Left lung (tissue), 10 donors: ENCODE data around the gene RNF166. TPM values are rescaled to one million over a fixed set of nuclear protein-coding genes. Genes with fewer than 3 reads are reported as not detected.

Experiments used
- ATAC-seq: fragments of 200-7000 bp; cut with Tn5 transposase; one replicate; pipeline ENCODE4 v1.9.1; 2020; ENCODE audit warnings: moderate library complexity
- DNase-seq, 4 donors: peaks; one replicate each; pipeline ENCODE4 v3.0.0-alpha.2; 2013 to 2020
- H3K27ac ChIP-seq, 2 donors: fragments of 200-600 bp; sonication (generic) in 1 of 2; one replicate each; pipeline versions ENCODE4 v1.5.0 to v1.8.0; 2020 to 2021
- H3K27me3 ChIP-seq, 2 donors: fragments of 200-600 bp; sonication (generic) in 1 of 2; one replicate each; pipeline versions ENCODE4 v1.5.0 to v1.8.0; 2020 to 2021
- H3K36me3 ChIP-seq, 2 donors: fragments of 200-600 bp; sonication (generic) in 1 of 2; one replicate each; pipeline versions ENCODE4 v1.5.0 to v1.8.0; 2020 to 2021
- H3K4me1 ChIP-seq, 2 donors: fragments of 200-600 bp; one replicate each; pipeline ENCODE4 v1.8.0; 2021
- H3K4me3 ChIP-seq, 2 donors: fragments of 200-600 bp; sonication (generic) in 1 of 2; one replicate each; pipeline versions ENCODE4 v1.5.0 to v1.8.0; 2020 to 2021; ENCODE audit warnings: mild to moderate bottlenecking in 1 of 2
- H3K9me3 ChIP-seq, 2 donors: fragments of 200-600 bp; sonication (generic) in 1 of 2; one replicate each; pipeline versions ENCODE4 v1.5.0 to v1.8.0; 2020 to 2021
- intact Hi-C, 2 donors: fragments of 100-400 bp; cut with DNase I; formaldehyde crosslinking; loops; one replicate each; pipeline versions ENCODE4 v1.11.2 to v1.14.2; 2022
- polyA plus RNA-seq, 6 donors: library from polyadenylated mRNA; unstranded; fragments of 120-200 nt; gene quantifications; one replicate each; pipeline ENCODE4 v1.2.1, GENCODE V29; 2013; ENCODE audit not compliant: insufficient read length in 6 of 6
- total RNA-seq, 2 donors: library from RNA; stranded (reverse); fragmentation: NEBNext Ultra II Directional; extraction: Animal tissue kit (Norgen Biotek cat#: 25700); gene quantifications; one replicate each; pipeline ENCODE4 v1.2.1, GENCODE V29; 2021
- TF ChIP-seq, protein P1 (sequence below), 2 donors: fragments of 200-600 bp; sonication (generic) in 1 of 2; IDR thresholded peaks; one replicate each; pipeline versions ENCODE4 v1.5.0 to v1.8.0; 2021; ENCODE audit warnings: antibody characterized with exemption in 2 of 2
- donor health status: DM: no; HTN: yes; CAD: no.
- donor health status: DM: no; HTN: no; CAD: no.

RNF166 gene
- total and polyA plus RNA-seq, 8 donors: 14.8 to 54.0 (median 16.7) TPM

DNA sequence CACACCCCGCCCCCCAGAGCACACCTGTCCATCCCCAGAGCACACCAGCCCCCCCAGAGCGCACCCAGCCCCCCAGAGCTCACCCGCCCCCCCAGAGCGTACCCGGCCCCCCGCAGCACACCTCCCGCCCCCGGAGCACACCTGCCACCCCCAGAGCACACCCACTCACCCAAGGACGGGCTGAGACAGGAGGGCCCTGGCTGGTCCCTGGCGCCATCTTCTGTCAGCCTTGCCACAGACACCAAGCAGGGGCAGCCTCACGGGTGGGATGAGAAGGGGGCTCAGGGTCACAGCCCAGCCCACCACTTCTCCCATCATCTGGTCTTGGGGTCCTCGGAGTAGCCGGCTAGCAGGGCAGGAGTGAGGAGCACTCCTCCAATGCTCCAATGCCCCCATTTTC, 47.0 kb upstream of the RNF166 start:
- ATAC-seq (no peak), DNase-seq (no peak)
- TF ChIP-seq, protein P1, sequence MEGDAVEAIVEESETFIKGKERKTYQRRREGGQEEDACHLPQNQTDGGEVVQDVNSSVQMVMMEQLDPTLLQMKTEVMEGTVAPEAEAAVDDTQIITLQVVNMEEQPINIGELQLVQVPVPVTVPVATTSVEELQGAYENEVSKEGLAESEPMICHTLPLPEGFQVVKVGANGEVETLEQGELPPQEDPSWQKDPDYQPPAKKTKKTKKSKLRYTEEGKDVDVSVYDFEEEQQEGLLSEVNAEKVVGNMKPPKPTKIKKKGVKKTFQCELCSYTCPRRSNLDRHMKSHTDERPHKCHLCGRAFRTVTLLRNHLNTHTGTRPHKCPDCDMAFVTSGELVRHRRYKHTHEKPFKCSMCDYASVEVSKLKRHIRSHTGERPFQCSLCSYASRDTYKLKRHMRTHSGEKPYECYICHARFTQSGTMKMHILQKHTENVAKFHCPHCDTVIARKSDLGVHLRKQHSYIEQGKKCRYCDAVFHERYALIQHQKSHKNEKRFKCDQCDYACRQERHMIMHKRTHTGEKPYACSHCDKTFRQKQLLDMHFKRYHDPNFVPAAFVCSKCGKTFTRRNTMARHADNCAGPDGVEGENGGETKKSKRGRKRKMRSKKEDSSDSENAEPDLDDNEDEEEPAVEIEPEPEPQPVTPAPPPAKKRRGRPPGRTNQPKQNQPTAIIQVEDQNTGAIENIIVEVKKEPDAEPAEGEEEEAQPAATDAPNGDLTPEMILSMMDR (IDR thresholded peaks at IDR 0.05): no peak
- Histone ChIP-seq H3K27ac (no peak overlapping the region), H3K4me3 (no peak overlapping the region), H3K27me3 (no peaks in the 10 kb centered on the region), H3K36me3 (peaks cover 0 to 22% of the 10 kb centered on the region in 2 donors), H3K4me1 (peaks cover 0 to 22% of the 10 kb centered on the region in 2 donors), H3K9me3 (no peaks in the 10 kb centered on the region)
- intact Hi-C loops: no loop called here

DNA sequence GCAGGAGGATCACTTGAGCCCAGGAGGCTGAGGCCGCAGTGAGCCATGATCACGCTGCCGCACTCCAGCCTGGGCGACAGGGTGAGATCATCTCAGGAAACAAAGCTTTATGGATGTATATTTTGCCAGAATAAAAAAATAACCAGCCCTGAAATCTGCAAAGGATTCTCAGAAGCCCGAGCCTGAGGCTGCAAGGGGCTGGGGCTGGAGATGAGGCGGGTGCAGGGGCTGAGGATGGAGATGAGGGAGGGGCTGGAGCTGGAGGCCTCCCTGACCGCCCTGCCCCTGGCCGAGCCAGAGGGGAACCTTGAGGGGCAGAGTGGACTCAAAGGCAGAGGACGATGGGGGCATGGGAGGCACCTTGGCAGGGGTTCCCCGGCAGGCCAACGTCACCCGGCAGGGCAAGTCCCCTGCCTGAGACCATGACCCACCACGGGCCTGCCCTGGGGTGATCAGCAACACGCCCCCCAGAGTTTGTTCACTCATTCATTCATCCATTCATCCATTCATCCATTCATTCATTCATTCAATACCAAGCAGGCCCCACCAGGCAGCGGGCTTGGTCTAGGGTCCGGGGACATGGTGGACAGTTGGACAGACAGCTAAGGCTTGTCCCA, 46.3 kb upstream of the RNF166 start:
- peaks cover 0 to 22% of the 10 kb centered on the region in 2 donors for H3K4me1 ChIP-seq
- ATAC-seq: no peak
- TF ChIP-seq, protein P1 (IDR thresholded peaks at IDR 0.05): no peak
- intact Hi-C loops: no loop called here
- no peak overlapping the region for H3K27ac ChIP-seq
- no peak overlapping the region for H3K4me3 ChIP-seq
- peaks cover 0 to 28% of the 10 kb centered on the region in 2 donors for H3K36me3 ChIP-seq
- DNase-seq: no peak
- H3K27me3 ChIP-seq: no peaks in the 10 kb centered on the region
- H3K9me3 ChIP-seq: no peaks in the 10 kb centered on the region

DNA sequence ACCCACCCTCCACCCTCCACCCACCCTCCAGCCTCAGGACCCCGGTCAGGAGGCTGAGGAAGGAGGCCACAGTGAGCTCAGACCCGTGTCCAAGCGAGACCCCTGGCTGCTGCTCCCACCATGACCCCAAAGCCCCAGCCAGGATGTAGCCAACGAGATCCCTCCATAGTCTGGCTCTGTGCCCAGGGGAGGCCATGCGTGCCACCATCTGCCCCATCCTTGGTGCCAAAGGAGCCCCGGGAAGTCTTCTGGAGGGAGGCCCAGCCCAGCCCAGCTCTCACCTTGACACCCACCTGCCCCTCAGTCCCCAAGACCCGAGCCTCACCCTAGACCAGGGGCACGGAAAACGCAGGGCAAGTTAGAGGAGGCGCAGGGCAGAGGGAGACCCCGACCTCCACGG, 44.6 kb upstream of the RNF166 start:
- TF ChIP-seq, protein P1 (IDR thresholded peaks at IDR 0.05): no peak
- Histone ChIP-seq H3K4me1 (peaks cover 0 to 24% of the 10 kb centered on the region in 2 donors), H3K4me3 (no peak overlapping the region), H3K27ac (no peak overlapping the region), H3K9me3 (no peaks in the 10 kb centered on the region), H3K27me3 (no peaks in the 10 kb centered on the region), H3K36me3 (peaks cover 0 to 28% of the 10 kb centered on the region in 2 donors)
- ATAC-seq (no peak), DNase-seq (no peak)
- intact Hi-C loops: no loop called here

DNA sequence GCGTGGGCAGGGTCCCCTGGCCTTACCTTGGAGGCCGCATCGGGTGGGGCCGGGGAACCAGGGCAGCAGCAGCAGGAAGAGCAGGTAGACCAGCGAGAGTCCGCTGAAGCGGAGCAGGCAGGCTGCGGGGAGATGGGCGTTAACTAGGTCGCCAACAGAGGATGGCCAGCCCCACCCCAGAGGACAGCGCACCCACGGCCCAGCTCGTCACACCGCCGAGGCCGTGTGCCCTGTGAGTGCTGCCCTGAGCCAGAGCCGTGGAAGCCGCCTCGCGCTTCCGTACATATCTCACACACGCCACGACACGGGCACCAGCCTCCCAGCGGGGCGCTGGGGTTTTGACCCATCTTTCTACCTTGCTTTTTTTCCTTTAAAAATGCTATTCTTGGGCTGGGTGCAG, 43.1 kb upstream of the RNF166 start:
- peaks cover 0 to 28% of the 10 kb centered on the region in 2 donors for H3K36me3 ChIP-seq
- peaks cover 4 to 20% of the 10 kb centered on the region in 2 donors for H3K4me1 ChIP-seq
- intact Hi-C loops: loop anchor here in 1 of 2 donors (5.0 kb wide), 1 partner anchor 33 kb away; no protein-coding TSS in a partner anchor
- TF ChIP-seq, protein P1 (IDR thresholded peaks at IDR 0.05): no peak
- no peak overlapping the region for H3K27ac ChIP-seq
- H3K4me3 ChIP-seq: no peak overlapping the region
- no peak for DNase-seq
- ATAC-seq: no peak
- no peaks in the 10 kb centered on the region for H3K9me3 ChIP-seq
- no peaks in the 10 kb centered on the region for H3K27me3 ChIP-seq

DNA sequence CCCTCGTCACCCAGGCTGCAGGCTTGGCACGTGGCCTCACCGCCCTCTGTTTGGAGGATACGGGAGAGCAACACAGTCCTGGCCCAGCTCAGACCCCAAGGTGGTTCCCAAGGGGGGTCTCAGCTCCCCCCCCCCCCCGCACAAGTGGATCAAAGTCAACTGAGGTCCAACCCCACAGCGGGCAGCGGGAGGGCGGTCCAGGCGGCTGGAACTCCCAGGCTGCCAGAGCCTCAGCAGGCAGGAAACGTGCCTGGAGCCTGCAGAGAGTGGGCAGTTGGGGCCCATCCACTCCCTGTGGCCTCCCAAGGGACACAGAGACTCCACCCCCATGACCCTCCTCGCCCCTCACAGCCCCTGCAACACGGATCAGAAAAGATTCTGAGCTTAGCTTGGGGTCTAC, 42.2 kb upstream of the RNF166 start:
- intact Hi-C loops: loop anchor here in 1 of 2 donors (5.0 kb wide), 1 partner anchor 34 kb away; no protein-coding TSS in a partner anchor
- no peak for ATAC-seq
- H3K4me1 ChIP-seq: peaks cover 5 to 30% of the 10 kb centered on the region in 2 donors
- H3K27ac ChIP-seq: no peak overlapping the region
- H3K9me3 ChIP-seq: no peaks in the 10 kb centered on the region
- DNase-seq: no peak
- H3K36me3 ChIP-seq: peaks cover 0 to 25% of the 10 kb centered on the region in 2 donors
- TF ChIP-seq, protein P1 (IDR thresholded peaks at IDR 0.05): no peak
- H3K4me3 ChIP-seq: no peak overlapping the region
- no peaks in the 10 kb centered on the region for H3K27me3 ChIP-seq
